Neuronal stem cell (in vitro differentiated cells): ENCODE results near the gene SDF2L1.

ENCODE experiments used
- DNase-seq: peaks from one replicate; pipeline ENCODE4 v3.0.0-alpha.2; 2013; ENCODE audit warnings: low spot score
- H2AFZ ChIP-seq: one replicate; pipeline ENCODE4 v1.6.1; 2013; ENCODE audit warnings: mild to moderate bottlenecking, low read length, inconsistent platforms
- H2AK5ac ChIP-seq: 2 replicates; pipeline ENCODE4 v1.6.1; 2013; ENCODE audit warnings: low read depth, mild to moderate bottlenecking, inconsistent platforms, low read length, moderate library complexity, mixed read lengths
- H2BK120ac ChIP-seq: 2 replicates; pipeline ENCODE4 v1.6.1; 2013; ENCODE audit warnings: low read depth, mild to moderate bottlenecking, inconsistent platforms, low read length, moderate library complexity, mixed read lengths
- H2BK12ac ChIP-seq: one replicate; pipeline ENCODE4 v1.6.1; 2013; ENCODE audit warnings: low read length, inconsistent platforms
- H2BK15ac ChIP-seq: 2 replicates; pipeline ENCODE4 v1.6.1; 2013; ENCODE audit warnings: mild to moderate bottlenecking, low read length, inconsistent platforms, mixed read lengths
- H2BK5ac ChIP-seq: one replicate; pipeline ENCODE4 v1.6.1; 2013; ENCODE audit warnings: inconsistent platforms, mild to moderate bottlenecking, low read length, moderate library complexity
- H3K14ac ChIP-seq: one replicate; pipeline ENCODE4 v1.6.1; 2013; ENCODE audit warnings: low read length, inconsistent platforms
- H3K18ac ChIP-seq: 2 replicates; pipeline ENCODE4 v1.6.1; 2013; ENCODE audit warnings: low read length, inconsistent platforms
- H3K23ac ChIP-seq: 2 replicates; pipeline ENCODE4 v1.6.1; 2013; ENCODE audit warnings: low read depth, mild to moderate bottlenecking, mixed read lengths, low read length, inconsistent platforms; ENCODE audit not compliant: poor library complexity
- H3K27ac ChIP-seq: replicated peaks from 3 replicates; pipeline ENCODE4 v1.5.1; 2013; ENCODE audit warnings: low read length, inconsistent platforms
- H3K27me3 ChIP-seq, 3 experiments: 2 replicates each; pipeline ENCODE4 v1.6.1; 2013; ENCODE audit warnings: low read length in 3 of 3, mild to moderate bottlenecking in 2 of 3, inconsistent platforms in 1 of 3, low read depth in 1 of 3, mixed read lengths in 1 of 3, moderate library complexity in 1 of 3; ENCODE audit not compliant: control insufficient read depth in 3 of 3, insufficient read depth in 3 of 3
- H3K36me3 ChIP-seq, 2 donors: replicated peaks in 1 of 2; 2 replicates each; pipeline ENCODE4 v1.6.1; 2013; ENCODE audit warnings: low read length in 2 of 2; ENCODE audit not compliant: control insufficient read depth in 2 of 2, insufficient read depth in 2 of 2
- H3K4ac ChIP-seq: 2 replicates; pipeline ENCODE4 v1.6.1; 2013; ENCODE audit warnings: inconsistent platforms, mild to moderate bottlenecking, low read length, moderate library complexity
- H3K4me1 ChIP-seq, 2 donors: 1 replicate in 1 of 2; 2 replicates in 1 of 2; pipeline ENCODE4 v1.6.1; 2013; ENCODE audit warnings: low read length in 2 of 2, low read depth in 1 of 2; ENCODE audit not compliant: control insufficient read depth in 2 of 2, insufficient read depth in 1 of 2
- H3K4me2 ChIP-seq: one replicate; pipeline ENCODE4 v1.6.1; 2013; ENCODE audit warnings: mild to moderate bottlenecking, low read length, inconsistent platforms; ENCODE audit not compliant: insufficient read depth, poor library complexity, severe bottlenecking
- H3K4me3 ChIP-seq, 2 donors: 2 replicates each; pipeline ENCODE4 v1.5.1; 2013; ENCODE audit warnings: low read length in 2 of 2, mild to moderate bottlenecking in 2 of 2, inconsistent platforms in 1 of 2, moderate library complexity in 1 of 2
- H3K79me1 ChIP-seq: one replicate; pipeline ENCODE4 v1.6.1; 2013; ENCODE audit warnings: low read depth, mild to moderate bottlenecking, inconsistent platforms, low read length, moderate library complexity
- H3K9ac ChIP-seq: one replicate; pipeline ENCODE4 v1.6.1; 2013; ENCODE audit warnings: mild to moderate bottlenecking, low read depth, low read length, inconsistent platforms; ENCODE audit not compliant: poor library complexity
- H3K9me3 ChIP-seq, 2 donors: replicated peaks in 1 of 2; 2 replicates each; pipeline versions ENCODE3 to v1.6.1; 2013; ENCODE audit warnings: low read length in 2 of 2, mild to moderate bottlenecking in 2 of 2, inconsistent platforms in 1 of 2, low read depth in 1 of 2, mixed read lengths in 1 of 2, moderate library complexity in 1 of 2; ENCODE audit not compliant: control insufficient read depth in 2 of 2, insufficient read depth in 1 of 2
- H4K8ac ChIP-seq: one replicate; pipeline ENCODE4 v1.6.1; 2013; ENCODE audit warnings: low read depth, mild to moderate bottlenecking, inconsistent platforms, low read length, moderate library complexity
- H4K91ac ChIP-seq: one replicate; pipeline ENCODE4 v1.6.1; 2013; ENCODE audit warnings: low read length, low read depth, mild to moderate bottlenecking, inconsistent platforms; ENCODE audit not compliant: poor library complexity
- WGBS, 2 donors: extraction: QIAGEN DNeasy Blood & Tissue Kit; methylation state at CpG; one replicate each; pipeline ENCODE4 v1.1.7; 2013; ENCODE audit warnings: missing lambda C conversion rate in 2 of 2, mixed read lengths in 1 of 2; ENCODE audit not compliant: insufficient read length in 2 of 2, insufficient replicate concordance in 1 of 2; ENCODE audit errors: extremely low coverage in 2 of 2; 5-methylcytosine and 5-hydroxymethylcytosine counted together

The SDF2L1 gene

GRCh38 chr22:21624880-21625791 lies 17.0 kb upstream of the SDF2L1 start:
- H3K27me3 ChIP-seq, result no peaks in the 10 kb centered on the region
- peak overlapping the region; percentile 92 for H3K23ac ChIP-seq
- H2BK12ac ChIP-seq, result no peak overlapping the region
- H3K9me3 ChIP-seq, result peaks cover 0 to 3% of the 10 kb centered on the region in 2 donors
- H2BK120ac ChIP-seq, result no peak overlapping the region
- no peak overlapping the region for H2AFZ ChIP-seq
- H3K14ac ChIP-seq, result no peak overlapping the region
- H3K27ac ChIP-seq, result no peak overlapping the region
- no peak overlapping the region for H3K18ac ChIP-seq
- H3K4ac ChIP-seq, result no peak overlapping the region
- peak overlapping the region; percentile 34 for H3K9ac ChIP-seq
- DNase-seq, result no peak
- no peak overlapping the region for H2BK5ac ChIP-seq
- no peak overlapping the region for H3K4me2 ChIP-seq
- peaks cover 20 to 68% of the 10 kb centered on the region in 2 donors for H3K36me3 ChIP-seq
- H3K4me1 ChIP-seq, result peaks cover 10 to 12% of the 10 kb centered on the region in 2 donors
- H2BK15ac ChIP-seq, result no peak overlapping the region
- H3K79me1 ChIP-seq, result peaks cover 18% of the 10 kb centered on the region
- no peak overlapping the region for H4K91ac ChIP-seq
- no peak overlapping the region for H3K4me3 ChIP-seq
- WGBS, 2 donors, result no CpG with 5 or more reads among the region's 12 CpGs
- H2AK5ac ChIP-seq, result no peak overlapping the region
- H4K8ac ChIP-seq, result no peak overlapping the region

DNA sequence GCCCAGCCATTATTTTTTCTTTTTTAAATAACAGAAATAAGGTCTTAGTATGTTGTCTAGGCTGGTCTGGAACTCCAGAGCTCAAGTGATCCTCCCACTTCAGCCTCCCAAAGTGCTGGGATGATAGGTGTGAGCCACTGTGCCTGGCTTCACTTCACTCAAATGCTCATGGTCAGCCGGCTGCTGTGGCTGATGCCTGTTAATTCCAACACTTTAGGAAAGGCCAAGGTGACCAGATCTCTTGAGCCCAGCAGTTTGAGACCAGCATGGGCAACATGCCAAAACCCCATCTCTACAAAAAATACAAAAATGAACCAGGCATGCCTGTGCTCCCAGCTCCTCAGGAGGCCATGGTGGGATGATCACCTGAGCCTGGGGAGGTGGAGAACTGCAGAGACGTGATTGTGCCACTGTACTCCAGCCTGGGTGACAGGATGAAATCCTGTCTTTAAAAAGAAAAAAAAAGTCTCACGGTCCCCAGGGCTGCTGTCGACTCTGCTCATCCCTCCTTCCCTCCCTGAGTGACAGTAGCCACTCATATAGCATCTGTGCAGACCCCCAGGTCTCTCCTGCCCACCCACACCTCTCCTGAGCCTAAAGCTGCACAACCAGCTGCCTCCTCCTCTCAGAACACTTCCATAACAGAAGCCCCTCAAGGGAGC lies 15.9 kb upstream of the SDF2L1 start:
- Histone ChIP-seq H2BK12ac (no peak overlapping the region), H3K9ac (no peak overlapping the region), H4K91ac (no peak overlapping the region), H3K36me3 (peaks cover 18 to 58% of the 10 kb centered on the region in 2 donors), H2BK15ac (no peak overlapping the region), H3K4me3 (no peak overlapping the region), H3K4me1 (peaks cover 10 to 12% of the 10 kb centered on the region in 2 donors), H4K8ac (no peak overlapping the region), H3K23ac (peak overlapping the region; percentile 76), H3K4me2 (no peak overlapping the region), H2AK5ac (no peak overlapping the region), H3K18ac (no peak overlapping the region), H2AFZ (no peak overlapping the region), H3K9me3 (peaks cover 0 to 3% of the 10 kb centered on the region in 2 donors), H3K27me3 (no peaks in the 10 kb centered on the region), H3K4ac (no peak overlapping the region), H3K79me1 (peaks cover 18% of the 10 kb centered on the region), H2BK5ac (no peak overlapping the region), H3K27ac (no peak overlapping the region), H3K14ac (no peak overlapping the region), H2BK120ac (no peak overlapping the region)
- no CpG with 5 or more reads among the region's 4 CpGs for WGBS, 2 donors
- DNase-seq, result no peak

- Histone ChIP-seq H3K27ac (no peak overlapping the region), H3K23ac (peak overlapping the region; percentile 76)
Measured at GRCh38 chr22:21626735-21627469, 15.2 kb upstream of the SDF2L1 start.

More at GRCh38 chr22:21626735-21627469, 15.2 kb upstream of the SDF2L1 start:
- Histone ChIP-seq H3K79me1 (peaks cover 18% of the 10 kb centered on the region), H2BK5ac (no peak overlapping the region), H3K4me1 (peaks cover 10 to 12% of the 10 kb centered on the region in 2 donors), H3K4ac (no peak overlapping the region), H2BK15ac (no peak overlapping the region), H2BK120ac (no peak overlapping the region), H4K8ac (no peak overlapping the region), H3K4me3 (no peak overlapping the region), H3K14ac (no peak overlapping the region), H2AFZ (no peak overlapping the region), H2BK12ac (no peak overlapping the region), H3K4me2 (no peak overlapping the region), H3K9ac (no peak overlapping the region), H3K36me3 (peaks cover 18 to 55% of the 10 kb centered on the region in 2 donors), H3K9me3 (peaks cover 0 to 3% of the 10 kb centered on the region in 2 donors), H2AK5ac (no peak overlapping the region), H4K91ac (no peak overlapping the region), H3K18ac (no peak overlapping the region), H3K27me3 (no peaks in the 10 kb centered on the region)
- no CpG with 5 or more reads among the region's 11 CpGs for WGBS, 2 donors
- DNase-seq, result no peak
